Fibroblast of skin of right biceps (primary cell): ENCODE results near the gene CNGB1.
A peak's percentile ranks its signal among the peaks of the same experiment; 100 is the strongest.
"Not testable (repeated sequence)": the region's sequence is repeated elsewhere in the genome, so short reads cannot be mapped to it uniquely, and the experiment has no call there.

Source experiments
- DNase-seq: peaks from one replicate; pipeline ENCODE4 v3.0.0-alpha.2; 2013

CNGB1 gene

GRCh38 chr16:57996406-57997175, 25.7 kb upstream of the CNGB1 start:
- no peak for DNase-seq

GRCh38 chr16:57995721-57996405, 24.9 kb upstream of the CNGB1 start:
- DNase-seq, result no peak

- DNase-seq, result peak; percentile 27
Observed at GRCh38 chr16:57994778-57995177, 23.9 kb upstream of the CNGB1 start.

DNA sequence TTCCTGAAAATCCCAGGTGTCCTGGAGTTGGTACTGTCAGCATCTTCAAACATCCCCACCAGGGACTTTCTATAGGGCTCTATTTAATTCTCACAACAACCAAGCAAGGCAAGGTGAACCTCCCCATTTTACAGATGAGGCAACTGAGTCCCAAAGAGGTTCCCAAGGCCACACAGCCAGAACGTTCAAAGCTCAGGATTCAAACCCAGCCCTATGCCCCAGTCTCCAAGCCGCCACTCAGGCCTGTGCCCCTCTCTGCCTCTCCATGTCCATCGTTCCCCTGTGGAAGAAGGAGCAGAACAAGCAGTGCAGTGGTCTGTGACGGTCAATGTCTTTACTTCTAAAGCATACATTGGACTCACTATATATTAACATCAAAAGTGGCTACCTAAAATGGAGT, 23.4 kb upstream of the CNGB1 start:
- DNase-seq, result no peak

- DNase-seq, result no peak
Observed at GRCh38 chr16:57993897-57994296, 23.0 kb upstream of the CNGB1 start.

- no peak for DNase-seq
Observed at GRCh38 chr16:57993438-57993837, 22.5 kb upstream of the CNGB1 start.

- no peak for DNase-seq
Observed at GRCh38 chr16:57992084-57992483, 21.2 kb upstream of the CNGB1 start.

GRCh38 chr16:57991551-57992059, 20.7 kb upstream of the CNGB1 start:
- no peak for DNase-seq

DNA sequence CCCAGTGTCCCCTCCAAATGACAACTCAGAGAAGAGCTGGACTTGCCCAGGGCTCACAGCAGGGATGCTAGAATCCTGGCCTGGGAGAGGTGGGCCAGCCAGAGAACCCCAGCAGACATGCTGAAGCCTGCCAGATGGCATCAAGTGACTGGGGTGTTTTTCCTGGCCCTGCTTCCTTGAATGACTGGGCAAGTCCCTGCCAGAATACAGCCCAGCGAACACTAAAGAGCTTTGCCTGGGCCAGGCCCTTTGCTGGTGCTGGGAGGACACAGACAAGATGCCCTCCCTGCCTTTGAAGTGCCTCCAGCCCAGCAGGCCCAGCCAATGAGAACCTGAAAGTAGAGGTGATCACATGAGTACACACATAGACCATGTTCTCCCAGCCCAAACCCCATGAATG, 18.0 kb upstream of the CNGB1 start:
- DNase-seq, result no peak

- DNase-seq, result no peak
Observed at GRCh38 chr16:57987441-57988177, 16.7 kb upstream of the CNGB1 start.

- no peak for DNase-seq
Observed at GRCh38 chr16:57986196-57986595, 15.3 kb upstream of the CNGB1 start.

DNA sequence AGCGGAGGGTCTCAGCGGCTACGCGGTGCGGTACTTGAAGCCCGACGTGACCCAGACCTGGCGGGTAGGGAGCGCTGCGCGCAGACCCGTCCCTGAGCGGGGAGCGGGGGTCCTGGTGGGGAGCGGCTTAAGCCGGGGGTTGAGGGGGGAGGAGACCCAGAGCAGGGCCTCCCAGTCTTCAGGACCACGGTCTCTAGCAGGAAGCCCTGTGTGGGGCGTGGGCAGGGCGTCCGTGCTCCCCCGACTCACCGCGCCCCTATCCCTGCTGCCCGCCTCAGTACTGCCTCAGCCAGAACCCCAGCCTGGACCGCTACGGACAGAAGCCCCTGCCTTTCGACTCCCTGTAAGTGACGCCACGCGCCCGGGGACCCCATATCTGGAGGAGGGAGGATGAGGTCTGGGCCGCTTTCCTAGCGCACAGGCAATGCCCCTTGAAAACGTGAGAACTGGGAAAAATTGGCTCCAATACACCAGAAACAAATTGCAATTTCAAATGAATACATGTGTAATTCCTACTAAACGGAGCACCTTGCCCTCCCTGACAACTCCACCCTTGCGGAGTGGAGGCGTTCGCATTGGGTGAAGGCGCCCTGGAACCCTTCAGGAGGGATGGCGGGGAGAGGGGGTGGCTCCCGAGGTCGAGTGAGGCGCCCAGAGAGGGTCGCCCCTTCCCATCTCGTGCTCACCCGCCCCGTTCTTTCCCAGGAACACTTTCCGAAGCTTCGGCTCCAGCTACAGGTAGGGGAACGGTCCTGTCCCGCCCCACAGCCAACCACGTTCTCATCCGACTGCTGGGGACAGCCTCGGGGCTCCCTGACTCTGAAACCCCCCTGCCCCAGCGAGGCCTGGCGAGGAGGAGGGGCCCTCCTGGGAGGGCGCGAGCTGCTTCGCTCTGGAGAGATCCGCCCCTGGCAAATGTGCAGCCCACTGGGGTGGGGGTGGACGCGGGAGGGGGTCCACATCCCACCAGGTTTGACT, 14.6 kb upstream of the CNGB1 start:
- DNase-seq, result no peak

- peak; percentile 82 for DNase-seq
Observed at GRCh38 chr16:57984443-57985203, 13.7 kb upstream of the CNGB1 start.

DNA sequence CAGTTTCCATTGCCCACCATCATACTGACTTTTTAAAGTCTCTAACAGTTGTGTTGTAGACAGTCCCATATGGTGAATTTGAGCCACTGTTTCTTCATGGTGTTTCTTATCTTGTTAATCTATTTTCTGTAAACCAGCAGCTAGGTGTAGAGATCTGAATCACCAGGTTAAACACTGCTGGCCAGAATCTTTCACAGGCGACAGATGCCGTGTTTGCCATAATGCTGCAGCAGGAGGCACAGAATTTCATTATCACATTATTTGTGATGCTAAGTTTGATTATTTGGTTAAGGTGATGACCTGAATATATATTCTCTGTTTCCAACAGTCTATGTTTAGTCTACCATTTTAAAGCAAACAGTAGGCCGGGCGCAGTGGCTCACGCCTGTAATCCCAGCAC, 11.5 kb upstream of the CNGB1 start:
- DNase-seq, result no peak

DNA sequence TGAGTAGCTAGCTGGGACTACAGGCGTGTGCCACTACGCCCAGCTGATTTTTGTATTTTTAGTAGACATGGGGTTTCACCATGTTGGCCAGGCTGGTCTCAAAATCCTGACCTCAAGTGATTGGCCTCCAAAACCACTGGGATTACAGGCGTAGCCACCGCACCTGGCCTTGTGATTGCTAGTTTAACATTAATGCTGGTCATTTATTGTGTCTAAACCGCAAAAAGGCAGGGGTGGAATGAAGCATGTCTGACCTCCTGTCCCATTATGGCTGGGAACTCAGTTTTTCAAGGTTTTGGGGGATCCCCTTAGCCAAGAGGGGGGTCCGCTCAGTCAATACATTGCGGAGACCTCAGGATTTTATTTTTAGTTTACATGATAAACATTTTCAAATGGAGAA, 10.7 kb upstream of the CNGB1 start:
- no peak for DNase-seq

GRCh38 chr16:57979006-57979585, 8.2 kb upstream of the CNGB1 start:
- no peak for DNase-seq

- DNase-seq, result not testable (repeated sequence)
Observed at GRCh38 chr16:57978070-57978465, 7.1 kb upstream of the CNGB1 start.

GRCh38 chr16:57977418-57978069, 6.6 kb upstream of the CNGB1 start:
- DNase-seq, result no peak

- no peak for DNase-seq
Observed at GRCh38 chr16:57976331-57976796, 5.4 kb upstream of the CNGB1 start.

DNA sequence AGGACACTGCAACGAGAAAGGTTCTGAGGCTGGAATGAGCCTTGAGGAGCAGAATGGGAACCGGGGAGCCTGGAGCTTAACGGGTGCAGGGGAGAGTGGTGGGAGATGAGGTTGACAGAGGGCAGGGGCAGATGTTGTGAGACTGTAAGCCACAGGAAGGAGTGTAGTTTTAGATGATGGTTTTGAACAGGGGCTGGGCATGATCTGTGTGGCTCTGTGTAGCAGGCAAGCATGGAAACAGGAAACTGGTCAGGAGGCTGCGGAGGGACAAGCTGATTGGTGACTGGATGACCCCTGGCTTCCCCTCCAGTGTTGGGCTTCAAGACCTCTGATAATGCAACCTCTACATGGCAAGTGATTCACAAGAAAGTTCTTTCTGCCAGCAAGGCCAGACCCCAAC, 1.4 kb upstream of the CNGB1 start:
- DNase-seq, result no peak

DNA sequence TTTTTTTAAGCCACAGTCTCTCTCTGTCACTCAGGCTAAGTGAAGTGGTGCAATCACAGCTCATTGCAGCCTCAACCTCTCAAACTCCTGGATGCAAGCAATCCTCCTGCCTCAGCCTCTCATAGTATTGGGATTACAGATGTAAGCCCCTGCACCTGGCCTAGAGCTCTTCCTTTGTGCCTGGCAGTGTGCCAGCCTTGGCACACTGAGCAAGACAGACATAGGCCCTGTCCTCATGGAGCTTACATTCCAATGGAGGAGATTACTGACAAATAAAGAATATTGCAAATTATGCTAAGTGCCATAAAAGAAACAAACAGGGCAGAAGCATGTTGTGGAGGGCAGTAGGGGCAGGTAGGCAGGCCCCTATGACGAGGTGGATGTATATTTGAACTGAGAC, 920 bp upstream of the CNGB1 start:
- DNase-seq, result no peak
